GM21381 (cell line): Measurements from ENCODE around the gene TKTL1.

ENCODE experiments used
- ATAC-seq: cut with Tn5 transposase; IDR thresholded peaks from one replicate; pipeline ENCODE4 v1.9.1; 2021; ENCODE audit warnings: mild to moderate bottlenecking, moderate library complexity; ENCODE audit not compliant: unreplicated experiment

TKTL1 gene

DNA sequence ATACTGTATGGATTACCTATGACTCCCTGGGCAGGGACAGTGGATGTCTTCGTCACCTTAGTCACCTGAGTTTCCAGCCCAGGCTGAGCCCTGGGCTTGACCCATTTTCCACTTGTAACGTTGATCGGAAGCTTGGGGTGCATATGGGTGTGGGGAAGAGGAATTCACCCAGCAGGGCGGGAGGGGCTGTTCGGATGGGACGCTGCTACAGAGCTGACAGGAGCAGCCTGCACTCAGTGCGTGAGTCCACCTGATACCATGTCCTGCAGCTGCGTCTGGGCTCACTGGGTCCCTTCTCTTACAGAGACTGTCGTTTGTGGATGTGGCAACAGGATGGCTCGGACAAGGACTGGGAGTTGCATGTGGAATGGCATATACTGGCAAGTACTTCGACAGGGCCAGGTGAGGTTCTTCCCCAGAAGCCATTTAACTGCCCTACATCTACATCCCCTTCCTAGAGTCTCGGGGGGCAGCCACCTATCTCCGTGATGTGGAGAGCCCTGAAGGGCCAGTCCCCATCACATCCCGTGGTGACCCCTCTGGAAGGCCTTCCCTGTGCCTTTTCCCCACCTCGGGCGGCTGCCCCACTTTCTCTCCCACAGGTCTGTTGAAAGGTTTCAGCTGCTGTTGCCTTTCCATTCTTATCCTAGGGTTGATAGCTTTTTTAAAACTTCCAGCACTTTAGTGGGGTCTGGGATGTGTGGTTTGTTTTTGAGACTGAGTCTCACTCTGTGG, 13.6 kb downstream of the TKTL1 start:
- no peak for ATAC-seq

DNA sequence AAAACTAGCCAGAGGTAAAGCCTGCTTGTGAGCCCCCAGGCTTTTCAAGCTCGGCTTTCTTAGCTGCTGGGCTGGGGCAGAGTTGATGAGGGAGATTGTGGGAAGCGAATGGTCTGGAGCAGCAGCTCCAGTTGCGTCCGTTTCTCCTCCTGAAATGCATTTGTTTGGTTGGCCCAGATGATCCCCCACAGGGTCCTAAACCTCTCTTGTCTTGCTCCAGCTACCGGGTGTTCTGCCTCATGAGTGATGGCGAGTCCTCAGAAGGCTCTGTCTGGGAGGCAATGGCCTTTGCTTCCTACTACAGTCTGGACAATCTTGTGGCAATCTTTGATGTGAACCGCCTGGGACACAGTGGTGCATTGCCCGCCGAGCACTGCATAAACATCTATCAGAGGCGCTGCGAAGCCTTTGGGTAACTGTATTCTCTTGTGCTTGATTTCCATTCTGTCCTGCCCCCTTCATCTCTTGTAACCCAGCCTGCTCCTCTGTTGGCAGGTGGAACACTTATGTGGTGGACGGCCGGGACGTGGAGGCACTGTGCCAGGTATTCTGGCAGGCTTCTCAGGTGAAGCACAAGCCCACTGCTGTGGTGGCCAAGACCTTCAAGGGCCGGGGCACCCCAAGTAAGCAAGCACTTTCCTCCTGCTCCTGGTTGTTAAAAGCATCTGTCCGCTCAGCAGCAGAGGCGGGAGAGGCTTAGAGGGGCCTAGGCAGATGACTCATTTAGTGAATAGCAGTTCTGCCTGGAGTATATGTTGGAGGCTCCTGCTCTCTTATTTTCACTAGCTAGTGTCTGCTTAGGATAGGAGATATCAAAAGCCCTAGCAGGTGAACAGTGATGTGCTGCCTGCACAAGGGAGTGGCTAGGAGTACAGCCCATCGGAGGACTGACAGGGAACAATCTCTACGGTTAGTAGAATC, 15.3 kb downstream of the TKTL1 start:
- ATAC-seq, result no peak

GRCh38 chrX:154312116-154312515, 16.5 kb downstream of the TKTL1 start:
- no peak for ATAC-seq

GRCh38 chrX:154313147-154313546, 17.6 kb downstream of the TKTL1 start:
- ATAC-seq, result no peak

- no peak for ATAC-seq
Measured at GRCh38 chrX:154315416-154315815, 19.8 kb downstream of the TKTL1 start.

DNA sequence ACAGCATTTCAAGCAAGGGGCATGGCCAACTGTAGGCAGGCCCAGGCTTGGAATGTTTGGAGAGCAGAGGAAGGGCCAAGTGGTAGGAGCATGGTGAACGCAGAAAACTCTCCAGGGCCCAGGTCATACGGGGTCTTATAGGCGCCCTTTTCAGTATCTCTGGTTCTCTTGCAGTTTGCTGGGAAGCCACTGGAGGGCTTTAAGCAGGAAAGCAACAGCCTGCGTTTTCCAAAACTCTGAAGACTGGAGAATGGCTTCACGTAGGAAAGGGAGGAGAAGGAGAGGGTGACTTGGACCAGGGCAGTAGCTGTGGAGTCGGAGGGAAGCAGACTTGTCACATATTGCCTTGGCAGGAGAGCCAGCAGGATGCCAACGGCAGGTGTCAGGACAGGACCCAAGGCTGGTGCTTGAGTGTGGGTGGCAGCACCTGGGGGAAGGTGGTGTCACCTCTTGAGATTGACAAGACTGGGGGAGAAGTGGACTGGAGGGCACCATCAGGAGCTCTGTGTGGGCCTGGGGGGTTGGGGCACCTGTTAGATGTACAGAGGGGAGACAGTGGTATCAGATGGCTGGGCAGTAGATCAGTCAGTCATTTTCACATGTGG, 21.9 kb downstream of the TKTL1 start:
- ATAC-seq, result no peak

- ATAC-seq, result no peak
Measured at GRCh38 chrX:154320406-154320805, 24.8 kb downstream of the TKTL1 start.

DNA sequence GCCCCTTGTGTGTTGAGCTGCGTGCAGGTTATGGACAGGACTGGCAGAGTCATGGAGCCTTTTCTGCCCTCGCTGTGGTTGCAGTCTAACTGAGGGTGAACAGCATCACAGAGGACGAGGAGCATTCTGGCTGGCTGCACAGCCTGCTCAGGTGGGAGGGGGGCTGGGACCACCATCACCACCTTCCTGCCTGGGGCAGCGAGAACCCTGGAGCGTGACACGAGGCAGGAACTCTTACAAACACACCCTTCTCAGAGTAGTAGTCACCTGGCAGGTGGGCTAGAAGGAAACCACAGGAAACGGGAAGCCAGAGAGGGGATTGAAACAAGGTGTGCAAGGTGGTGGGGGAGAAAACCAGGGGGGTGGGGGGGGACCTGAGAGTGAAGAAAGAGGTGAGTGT, 25.6 kb downstream of the TKTL1 start:
- no peak for ATAC-seq

- no peak for ATAC-seq
Measured at GRCh38 chrX:154321594-154321993, 26.0 kb downstream of the TKTL1 start.

- ATAC-seq, result no peak
Measured at GRCh38 chrX:154322890-154323289, 27.3 kb downstream of the TKTL1 start.

GRCh38 chrX:154323537-154323936, 27.9 kb downstream of the TKTL1 start:
- no peak for ATAC-seq

- no peak for ATAC-seq
Measured at GRCh38 chrX:154325541-154325940, 29.9 kb downstream of the TKTL1 start.

GRCh38 chrX:154327038-154327820, 31.6 kb downstream of the TKTL1 start:
- ATAC-seq, result no peak

DNA sequence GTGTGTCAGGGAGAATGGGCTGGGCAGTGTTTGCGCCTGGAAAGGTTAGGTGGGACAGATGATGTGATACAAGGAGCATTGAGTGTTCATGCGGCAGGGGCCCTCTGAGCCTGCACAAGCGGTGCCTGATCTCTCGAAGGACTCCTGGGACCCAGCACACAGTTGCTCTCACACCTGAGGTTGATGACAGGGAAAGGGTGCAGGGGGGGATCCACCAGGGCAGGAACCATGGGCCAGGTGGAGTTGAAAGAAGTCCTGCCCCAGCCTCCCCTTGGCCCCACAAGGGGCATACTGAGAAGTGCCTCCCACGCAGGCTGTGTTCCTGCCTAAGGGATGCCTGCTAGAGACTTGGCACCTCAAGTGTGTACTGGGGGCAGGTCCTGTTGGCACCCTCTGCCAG, 33.1 kb downstream of the TKTL1 start:
- ATAC-seq, result no peak

DNA sequence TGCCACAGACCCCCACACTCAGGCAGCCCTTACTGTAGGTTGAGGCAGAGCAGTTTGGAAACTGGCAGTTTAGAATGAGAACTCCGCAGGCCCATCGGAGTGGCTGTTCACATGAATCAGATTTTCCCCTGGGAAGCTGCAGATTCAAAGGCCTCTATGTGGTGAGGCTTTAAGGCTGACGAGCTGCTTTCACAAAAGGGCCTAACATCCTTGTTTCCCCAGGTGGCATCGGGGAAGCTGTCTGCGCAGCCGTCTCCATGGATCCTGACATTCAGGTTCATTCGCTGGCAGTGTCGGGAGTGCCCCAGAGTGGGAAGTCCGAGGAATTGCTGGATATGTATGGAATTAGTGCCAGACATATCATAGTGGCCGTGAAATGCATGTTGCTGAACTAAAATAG, 33.7 kb downstream of the TKTL1 start:
- no peak for ATAC-seq

DNA sequence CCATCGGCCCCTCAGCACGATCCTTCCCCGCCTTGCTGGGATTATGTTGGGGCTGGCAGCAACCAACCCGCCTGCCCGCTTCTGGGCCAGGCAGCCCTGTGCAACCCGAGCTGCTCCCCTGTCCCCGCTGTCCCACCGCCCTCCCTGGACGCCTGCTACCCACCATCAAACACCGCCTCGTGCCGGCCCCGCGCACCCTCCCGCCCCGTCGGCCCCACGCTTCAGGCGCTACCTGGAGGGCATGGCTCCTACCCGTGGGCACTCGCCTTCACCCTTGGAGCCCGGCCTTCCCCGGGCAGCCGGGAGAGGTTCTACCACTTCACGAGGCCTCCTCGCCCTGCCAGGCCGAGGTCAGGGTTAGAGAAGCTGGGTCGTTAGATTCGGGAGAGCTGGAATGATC, 37.0 kb downstream of the TKTL1 start:
- no peak for ATAC-seq

DNA sequence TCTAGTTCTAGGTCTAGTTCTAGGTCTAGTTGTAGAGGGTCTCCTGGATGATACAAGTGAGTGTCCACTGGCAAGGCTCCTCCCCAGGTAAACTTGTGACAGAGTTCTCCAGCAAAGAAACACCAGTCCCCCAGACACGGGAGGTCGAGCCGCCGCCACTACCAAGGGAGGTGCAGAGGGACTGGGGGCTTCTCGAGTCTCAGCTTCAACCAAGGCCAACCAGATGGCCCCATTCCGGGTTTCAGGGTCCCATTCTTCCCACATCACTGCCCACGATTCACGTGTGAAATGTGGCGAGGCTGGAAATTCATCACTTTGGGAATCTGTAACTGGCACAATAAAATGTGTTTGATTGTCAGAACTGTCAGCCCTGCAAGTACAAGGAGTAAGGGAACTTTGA, 37.5 kb downstream of the TKTL1 start:
- no peak for ATAC-seq

DNA sequence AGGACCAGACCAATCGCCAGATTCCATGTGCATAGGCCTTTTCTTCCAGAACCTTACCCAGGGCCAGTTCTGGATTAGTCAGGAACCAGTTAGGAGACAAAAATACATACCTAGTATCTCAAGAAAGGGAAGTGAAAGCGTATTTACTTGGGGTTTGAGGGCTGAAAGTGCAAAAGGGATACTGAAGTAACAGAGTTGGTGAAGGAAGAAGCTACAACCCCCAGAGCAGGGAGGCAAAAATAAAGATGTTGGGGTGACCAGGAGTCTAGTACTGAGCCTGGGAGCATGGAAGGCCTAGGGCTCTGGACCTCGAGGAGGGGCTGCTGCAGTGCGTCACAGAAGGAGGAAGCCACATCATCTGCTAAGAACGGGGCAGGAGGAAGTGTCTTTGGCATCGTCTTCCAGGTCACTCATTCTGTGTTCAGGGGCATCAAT, 38.3 kb downstream of the TKTL1 start:
- peak; percentile 60 for ATAC-seq

GRCh38 chrX:154334496-154334895, 38.9 kb downstream of the TKTL1 start:
- ATAC-seq, result no peak

DNA sequence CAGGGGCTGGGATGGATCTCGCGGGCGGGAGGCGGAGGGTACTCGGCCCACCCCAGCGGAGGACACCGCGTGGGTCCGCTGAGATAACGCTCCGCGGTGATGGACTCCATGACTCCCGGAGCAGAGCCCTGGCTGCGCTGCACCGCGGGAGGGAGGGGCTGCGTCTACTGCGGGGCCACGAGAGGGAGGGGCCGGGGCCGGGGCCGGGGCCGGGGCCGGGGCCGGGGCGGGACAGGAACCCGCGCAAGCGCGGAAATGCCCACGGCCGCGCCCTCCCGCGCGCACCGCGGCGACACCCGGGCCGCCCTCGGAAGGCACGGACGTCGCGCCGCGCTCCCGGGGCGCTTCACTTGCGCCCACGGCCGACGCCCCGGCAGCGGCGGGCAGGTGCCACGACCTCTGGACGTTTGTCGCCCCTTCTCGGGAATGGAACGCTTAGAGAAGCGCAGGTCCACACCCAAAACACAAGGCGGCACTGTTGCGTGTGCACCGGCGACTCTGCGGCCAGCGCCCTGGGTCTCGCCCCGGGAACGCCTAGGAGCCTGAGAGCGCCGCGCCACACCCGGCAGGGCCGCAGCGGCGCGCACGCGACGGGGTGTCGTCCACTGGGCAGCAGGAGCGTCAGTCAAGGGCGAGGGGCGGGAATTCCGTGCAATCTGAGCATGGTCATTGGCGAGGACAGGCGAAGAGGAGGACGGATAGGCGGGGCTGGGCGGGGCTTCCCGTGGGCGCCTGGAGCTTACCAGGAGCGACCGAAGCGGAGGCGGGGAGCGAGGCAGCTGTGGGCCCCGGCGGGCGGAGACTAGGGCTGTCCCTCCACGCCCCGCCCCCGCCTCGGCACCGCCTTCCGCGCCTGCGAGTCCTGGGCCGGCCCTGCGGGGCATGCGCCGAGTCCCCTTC, 46.1 kb downstream of the TKTL1 start:
- peak; percentile 72 for ATAC-seq
